ENCODE data around the gene SLC22A1. TPM values are rescaled to one million over a fixed set of nuclear protein-coding genes. Genes with fewer than 3 reads are reported as not detected.

SLC22A1 gene
- total and polyA plus RNA-seq, 2 donors (not counting 3 experiments of a cell fraction or from before 2014, with no cell fraction given), result 0.04 TPM; not detected in 1

- Histone ChIP-seq H2AFZ (ENCODE audit: low read depth, low read length) (no peak overlapping the region), H3K27ac (ENCODE audit: insufficient read depth, low read depth, low read length) (no peak overlapping the region), H3K9me3 (replicated peaks; ENCODE audit: control insufficient read depth, insufficient read depth, low read length) (no peaks in the 10 kb centered on the region), H3K79me2 (ENCODE audit: control insufficient read depth, insufficient read depth, low read length) (no peaks in the 10 kb centered on the region), H3K9me1 (replicated peaks; ENCODE audit: control insufficient read depth, extremely low read depth, insufficient read depth, low read length) (no peaks in the 10 kb centered on the region), H3K4me1 (ENCODE audit: control insufficient read depth, extremely low read depth, insufficient read depth, low read length) (no peaks in the 10 kb centered on the region), H3K27me3 (ENCODE audit: control insufficient read depth in 2 of 2, insufficient read depth in 2 of 2, low read length in 2 of 2) (no peaks in the 10 kb centered on the region), H4K20me1 (replicated peaks; ENCODE audit: control insufficient read depth, extremely low read depth, insufficient read depth, low read length) (no peaks in the 10 kb centered on the region), H3K36me3 (ENCODE audit: control insufficient read depth in 2 of 2, extremely low read depth in 1 of 2, insufficient read depth in 2 of 2, low read length in 2 of 2) (no peaks in the 10 kb centered on the region), H3K4me2 (ENCODE audit: insufficient read depth, low read length) (no peak overlapping the region), H3K9ac (replicated peaks; ENCODE audit: extremely low read depth, insufficient read depth, low read length) (no peak overlapping the region), H3K4me3 (replicated peaks in 1 of 3; ENCODE audit: insufficient read depth in 1 of 3, low read depth in 1 of 3, low read length in 3 of 3) (no peak overlapping the region)
- TF ChIP-seq CTCF (IDR thresholded peaks at IDR 0.05; ENCODE audit: extremely low read depth in 1 of 2, insufficient read depth in 1 of 2, low read depth in 1 of 2, low read length in 2 of 2) (no peak), MAX (IDR thresholded peaks at IDR 0.05; ENCODE audit: insufficient read depth, insufficient read length) (no peak), JUN (IDR thresholded peaks at IDR 0.05; ENCODE audit: borderline replicate concordance, insufficient read depth, insufficient read length, low read depth) (no peak), FOS (IDR thresholded peaks at IDR 0.05; ENCODE audit: borderline replicate concordance, insufficient read depth, low read length) (no peak), MYC (IDR thresholded peaks at IDR 0.05; ENCODE audit: low read depth, low read length) (no peak), POLR2A (IDR thresholded peaks at IDR 0.05; ENCODE audit: low read depth, low read length) (no peak), EZH2 (IDR thresholded peaks at IDR 0.05; ENCODE audit: borderline replicate concordance, low read depth, low read length, severe bottlenecking) (no peak), POLR2AphosphoS5 (IDR thresholded peaks at IDR 0.05; ENCODE audit: insufficient read depth, low read depth, low read length) (no peak), GATA2 (IDR thresholded peaks at IDR 0.05; ENCODE audit: insufficient read depth, insufficient read length, low read depth, low read length) (no peak)
- ChIA-PET POLR2A (no interaction called here), CTCF (no interaction called here)
- BruUV-seq (replicated peaks), result no TSS peak
- dilution Hi-C loops (cut with MboI; ENCODE audit: extremely low pct_ligation_motif_present, low sequenced_read_pairs) (no loop called here), intact Hi-C loops (cut with micrococcal nuclease) (no loop called here)
- no peak for DNase-seq (ENCODE audit: low read depth, low spot score)
- FAIRE-seq, result no peak
These were observed 8.4 kb downstream of the SLC22A1 start for GRCh38 chr6:160129881-160130615.

Data from endothelial cell of umbilical vein (primary cell).